Thyroid gland (tissue), 4 donors: Measurements from ENCODE around the gene STK36.

ENCODE experiments used
- CTCF ChIP-seq, 6 experiments: fragments of 200-600 bp in 3 of 6; fragments of 450-650 bp in 3 of 6; sonication (generic) in 3 of 6; IDR thresholded peaks; one replicate each; pipeline ENCODE4 v1.5.1; 2016 to 2019; ENCODE audit warnings: antibody characterized with exemption in 6 of 6, mild to moderate bottlenecking in 2 of 6, inconsistent platforms in 1 of 6, moderate library complexity in 1 of 6
- POLR2A ChIP-seq, 2 donors: fragments of 450-650 bp; IDR thresholded peaks; one replicate each; pipeline ENCODE4 v1.6.1; 2017; ENCODE audit warnings: antibody characterized with exemption in 2 of 2, mild to moderate bottlenecking in 2 of 2, moderate library complexity in 1 of 2

DNA sequence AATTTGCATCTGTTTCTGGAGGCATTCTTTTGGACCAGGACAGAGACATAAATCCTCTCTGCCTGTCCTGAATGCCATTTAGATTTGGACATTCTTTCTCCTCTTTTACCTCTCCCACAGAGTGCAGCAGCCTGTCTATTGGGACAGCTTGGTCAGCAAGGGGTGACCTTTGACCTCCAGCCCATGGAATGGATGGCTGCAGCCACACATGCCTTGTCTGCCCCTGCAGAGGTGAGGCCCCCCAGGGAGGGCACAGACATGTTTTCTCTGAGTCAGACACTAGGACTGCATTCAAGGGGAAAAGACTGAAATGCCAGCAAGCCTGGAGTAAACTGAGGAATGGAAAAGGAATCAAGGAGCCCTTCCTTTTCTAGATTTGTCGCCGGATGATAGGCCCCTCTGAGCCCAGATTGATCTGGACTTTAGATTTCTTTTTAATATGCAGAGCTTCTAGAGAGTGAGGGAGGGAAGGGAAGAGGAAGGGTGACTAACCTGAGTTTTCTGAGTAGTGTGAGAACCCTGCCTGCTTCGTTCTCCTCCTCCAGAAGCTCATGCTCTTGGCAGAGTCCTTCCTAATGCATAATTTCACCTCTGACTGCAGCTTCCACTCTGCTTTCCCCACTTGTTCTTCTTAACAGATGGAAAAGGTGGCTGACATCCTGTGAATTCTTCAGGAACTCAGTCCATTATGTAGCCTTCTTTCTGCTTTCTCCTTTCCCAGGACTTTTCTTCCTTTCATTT is 22.7 kb downstream of the STK36 start:
- TF ChIP-seq CTCF (IDR thresholded peaks at IDR 0.05), result no peak
- TF ChIP-seq POLR2A (IDR thresholded peaks at IDR 0.05), result no peak
